ENCODE measurements around the gene ADH6.
A peak's percentile ranks its signal among the peaks of the same experiment; 100 is the strongest.
"Not testable (repeated sequence)": the region's sequence is repeated elsewhere in the genome, so short reads cannot be mapped to it uniquely, and the experiment has no call there.

Gene ADH6

DNA sequence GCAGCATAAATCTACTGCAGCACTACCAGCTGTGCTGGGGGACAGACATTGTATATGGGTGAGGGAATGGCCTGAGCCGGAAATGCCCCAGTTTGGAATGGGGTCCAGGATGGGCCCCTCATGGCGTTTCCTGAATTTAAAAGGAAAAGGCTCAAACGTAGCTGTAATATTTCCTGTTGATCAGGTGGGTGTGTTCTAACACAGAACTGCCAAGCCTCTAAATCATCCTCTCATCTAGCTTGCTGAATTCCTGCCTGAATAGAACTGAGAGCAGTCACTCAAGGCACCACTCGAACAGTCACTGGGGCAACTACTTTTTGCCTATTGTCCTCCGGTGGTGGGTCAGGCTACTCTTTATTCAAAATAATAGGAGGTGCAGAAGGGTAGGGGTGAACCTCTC lies 28.7 kb downstream of the ADH6 start:
- DNase-seq (ENCODE audit: low spot score): no peak

DNA sequence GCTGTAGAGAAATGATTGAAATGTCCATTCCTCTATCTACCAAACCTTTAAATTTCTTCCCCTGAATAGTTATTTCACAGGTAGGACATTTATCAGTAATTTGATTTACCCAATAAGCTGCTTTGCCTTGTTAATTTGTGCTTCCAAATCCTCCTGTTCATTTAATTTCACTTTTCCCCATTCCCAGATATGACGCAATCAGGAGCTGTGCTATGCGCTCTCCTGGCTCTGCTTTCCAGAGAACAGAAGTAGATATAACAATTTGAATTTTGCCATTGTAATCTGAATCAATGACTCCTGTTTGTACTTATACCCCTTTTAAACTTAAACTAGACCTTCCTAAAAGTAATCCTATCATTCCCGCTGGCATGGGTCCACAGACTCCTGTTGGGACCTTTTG lies 29.1 kb downstream of the ADH6 start:
- not testable (repeated sequence) for DNase-seq (ENCODE audit: low spot score)

DNA sequence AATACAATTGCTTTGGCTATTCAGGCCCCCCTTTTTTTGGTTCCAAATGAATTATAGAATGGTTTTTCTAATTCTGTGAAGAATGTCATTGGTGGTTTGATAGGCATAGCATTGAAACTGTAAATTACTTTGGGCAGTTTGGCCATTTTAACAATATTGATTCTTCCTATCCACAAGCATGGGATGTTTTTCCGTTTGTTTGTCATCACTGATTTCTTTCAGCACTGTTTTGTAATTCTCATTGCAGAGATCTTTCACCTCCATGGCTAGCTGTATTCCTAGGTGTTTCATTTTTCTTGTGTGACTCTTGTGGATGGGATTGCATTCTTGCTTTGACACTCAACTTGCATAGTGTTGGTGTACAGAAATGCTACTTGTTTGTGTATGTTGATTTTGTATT lies 33.0 kb downstream of the ADH6 start:
- no peak for DNase-seq (ENCODE audit: low spot score)

DNA sequence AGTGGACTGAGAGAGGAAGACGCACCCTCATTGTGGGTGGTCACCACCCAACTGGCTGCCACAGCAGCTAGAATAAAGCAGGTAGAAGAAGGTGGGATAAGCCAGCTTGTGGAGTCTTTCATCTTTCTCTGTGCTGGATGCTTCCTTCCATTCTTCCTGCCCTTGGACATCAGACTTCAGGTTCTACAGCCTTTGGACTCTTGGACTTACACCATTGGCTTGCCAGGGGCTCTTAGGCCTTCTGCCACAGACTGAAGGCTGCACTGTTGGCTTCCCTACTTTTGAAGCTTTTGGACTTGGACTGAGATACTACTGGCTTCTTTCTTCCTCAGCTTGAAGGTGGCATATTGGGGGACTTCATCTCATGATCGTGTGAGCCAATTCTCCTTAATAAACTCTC lies 33.5 kb downstream of the ADH6 start:
- no peak for DNase-seq (ENCODE audit: low spot score)

DNA sequence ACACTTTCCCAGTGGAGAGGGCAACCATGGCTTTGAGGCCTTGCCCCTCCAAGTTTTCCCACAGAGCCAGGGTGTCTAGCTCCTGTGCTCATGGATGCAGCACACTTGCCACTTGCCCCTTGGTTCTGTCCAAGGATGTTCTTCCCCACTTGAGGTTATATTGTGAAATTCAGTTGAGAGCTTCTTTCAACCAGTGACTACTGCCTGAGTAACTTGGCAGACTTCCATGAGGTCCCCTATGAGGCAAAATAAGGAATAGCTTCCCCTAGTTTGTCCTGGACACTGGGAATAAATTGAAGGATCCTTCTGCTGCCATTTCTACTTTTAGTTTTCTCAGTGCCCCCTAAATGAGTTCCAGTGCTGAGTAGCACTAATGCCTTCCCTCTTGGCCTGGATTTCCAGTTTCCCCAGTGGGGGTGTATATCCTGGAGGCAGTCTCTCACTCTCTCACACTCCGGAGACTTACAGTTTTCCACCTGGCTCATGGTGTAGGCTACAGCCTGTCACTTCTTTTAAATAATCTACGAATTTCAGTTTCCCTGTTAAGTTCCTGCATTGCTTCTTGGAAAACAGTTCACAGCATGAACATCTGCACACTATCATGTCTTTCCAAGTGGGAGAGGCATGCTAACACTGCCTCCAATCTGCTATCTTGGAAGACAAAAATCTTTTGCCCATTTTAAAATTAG lies 38.5 kb downstream of the ADH6 start:
- DNase-seq (ENCODE audit: low spot score): peak; percentile 56

DNA sequence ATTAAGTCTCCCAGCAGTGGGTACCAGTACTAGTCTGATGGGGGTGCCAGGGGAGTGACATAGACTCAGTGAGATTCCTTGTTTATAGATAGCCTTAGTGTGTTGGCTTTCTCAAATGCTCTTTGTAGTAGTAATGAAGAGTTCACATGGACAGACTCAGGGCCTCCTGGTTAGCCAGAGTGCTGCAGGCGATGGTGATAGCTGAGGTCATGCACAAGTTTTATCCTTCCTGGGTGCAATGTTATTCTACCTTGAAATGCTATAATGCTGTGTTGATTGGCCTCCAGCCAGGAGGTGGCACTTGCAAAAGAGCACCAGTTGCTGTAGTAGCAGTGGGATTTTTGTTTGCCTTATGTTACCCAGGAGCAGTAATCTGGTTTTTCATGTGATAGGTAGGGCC lies 39.4 kb downstream of the ADH6 start:
- no peak for DNase-seq (ENCODE audit: low spot score)

DNA sequence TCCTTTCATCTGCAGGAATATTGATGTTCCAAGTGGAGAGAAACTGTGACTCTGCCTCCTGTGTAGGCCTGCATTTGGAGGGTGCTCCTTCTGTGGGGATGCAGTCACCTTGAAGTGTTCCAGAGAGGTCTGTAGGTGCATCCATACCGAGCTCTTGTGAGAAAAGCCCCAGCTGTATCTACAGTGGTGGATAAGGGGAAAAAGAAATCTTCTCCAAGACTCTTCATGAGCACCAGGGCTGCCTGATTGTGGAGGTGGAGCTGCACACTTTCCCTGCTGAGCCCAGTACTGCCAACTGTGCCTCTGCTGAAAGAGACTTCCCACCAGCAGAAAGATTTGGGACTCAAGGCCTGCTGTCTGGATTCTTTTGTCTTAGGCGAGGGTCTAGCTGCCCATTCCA lies 39.9 kb downstream of the ADH6 start:
- DNase-seq (ENCODE audit: low spot score): no peak

DNA sequence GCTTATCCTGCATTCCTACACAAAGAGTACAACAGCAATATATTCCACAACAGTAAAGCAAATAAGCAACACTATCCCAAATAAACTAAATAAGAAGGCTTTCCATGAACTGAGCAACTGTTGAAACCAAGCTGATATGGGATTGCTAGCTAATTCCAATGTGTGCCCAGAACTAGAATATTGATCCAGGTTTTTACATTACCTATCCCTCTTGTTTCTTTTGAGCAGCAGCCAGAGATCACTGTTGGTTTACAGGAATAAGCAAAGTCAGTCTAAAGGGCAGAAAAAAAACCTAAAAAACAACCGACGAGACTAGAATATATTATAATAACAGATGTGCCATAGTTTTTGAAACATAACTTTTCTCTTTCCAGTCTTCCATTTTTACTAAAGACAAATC lies 52.5 kb downstream of the ADH6 start:
- DNase-seq (ENCODE audit: low spot score): no peak

DNA sequence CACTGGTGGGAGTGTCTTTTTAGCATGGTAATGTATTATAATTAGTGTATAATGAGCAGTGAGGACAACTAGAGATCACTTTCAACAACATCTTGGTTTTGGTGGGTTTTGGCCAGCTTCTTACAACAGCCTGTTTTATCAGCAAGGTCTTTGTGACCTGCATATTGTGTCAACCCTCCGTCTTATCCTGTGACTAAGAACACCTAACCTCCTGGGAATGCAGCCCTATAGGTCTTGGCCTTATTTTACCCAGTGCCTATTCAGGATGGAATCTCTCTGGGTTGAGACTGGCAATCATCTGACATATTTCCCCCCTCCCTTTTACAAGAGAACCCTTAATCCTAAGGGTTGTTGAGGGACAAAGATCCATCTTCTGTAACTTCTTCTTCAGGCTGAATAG lies 53.1 kb downstream of the ADH6 start:
- no peak for DNase-seq (ENCODE audit: low spot score)

DNA sequence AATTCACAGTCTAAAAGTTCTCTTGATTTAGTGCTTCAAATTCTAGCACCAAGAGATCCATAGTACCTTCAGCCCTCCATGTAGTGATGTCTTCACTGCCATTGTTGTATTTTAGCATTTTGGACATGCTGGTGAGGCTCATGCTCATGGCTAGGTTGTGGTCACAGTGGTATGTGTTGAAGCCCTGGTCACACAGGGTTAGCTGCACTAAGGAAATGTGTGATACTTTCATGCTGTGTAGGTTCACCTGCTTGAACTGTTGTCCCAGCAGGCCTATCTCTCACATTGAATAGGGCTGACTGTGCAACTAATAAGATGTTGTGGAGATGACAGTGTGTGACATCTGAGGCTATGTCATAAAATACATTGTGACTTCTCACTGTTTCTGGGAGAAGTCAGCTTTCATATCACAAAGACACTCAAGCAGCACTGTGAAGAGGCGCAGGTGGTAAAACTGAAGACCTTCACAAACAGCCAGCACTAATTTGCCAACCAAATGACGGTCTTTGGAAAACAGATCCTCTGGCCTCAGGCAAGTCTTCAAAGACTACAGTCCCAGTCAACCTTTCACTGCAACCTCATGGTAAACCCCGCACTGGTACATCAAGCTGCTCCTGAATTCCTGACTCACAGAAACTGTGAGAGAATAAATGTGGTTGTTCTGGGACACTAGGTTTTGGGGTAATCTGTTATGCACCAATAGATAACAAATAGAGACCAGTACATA lies 57.5 kb downstream of the ADH6 start:
- DNase-seq (ENCODE audit: low spot score): no peak

DNA sequence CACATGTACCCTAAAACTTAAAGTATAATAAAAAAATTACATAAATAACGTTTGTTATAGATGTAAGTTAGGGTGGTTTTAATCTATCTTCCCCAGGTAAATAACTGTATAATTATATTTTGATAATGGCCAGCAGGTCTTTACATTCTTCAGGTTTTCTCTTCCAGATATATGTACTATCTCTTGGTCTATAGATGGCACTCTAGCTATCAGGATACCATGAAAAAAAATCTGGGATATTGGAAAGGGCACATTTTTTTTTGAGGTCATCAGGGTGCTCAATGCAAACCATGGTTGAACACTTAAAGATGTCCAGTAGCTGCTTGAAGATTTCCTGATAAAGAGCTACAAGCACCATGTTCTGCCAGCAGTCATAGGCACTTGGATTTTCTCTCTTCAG lies 59.3 kb downstream of the ADH6 start:
- no peak for DNase-seq (ENCODE audit: low spot score)

DNA sequence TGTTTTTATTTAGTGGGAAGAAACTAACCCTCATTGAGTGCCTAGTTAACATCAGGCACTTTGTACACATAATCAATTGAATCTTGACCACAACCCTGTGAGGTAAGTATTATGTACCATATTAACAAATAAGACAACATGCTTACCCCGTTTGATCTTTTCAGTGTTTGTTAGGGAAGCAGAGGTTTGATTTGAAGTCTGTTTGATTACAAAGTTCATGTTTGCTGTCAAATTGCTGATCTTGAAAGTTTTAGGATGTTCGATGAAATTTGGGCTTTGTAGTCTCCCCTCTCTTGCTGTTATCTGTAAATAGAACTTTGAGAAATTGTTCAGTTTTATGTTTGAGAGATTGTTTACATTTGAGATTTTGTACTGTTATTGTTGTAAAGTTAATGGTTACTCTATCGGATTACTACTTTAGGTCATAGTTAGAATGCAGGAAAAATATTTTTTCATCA lies 61.5 kb downstream of the ADH6 start:
- DNase-seq (ENCODE audit: low spot score): no peak

DNA sequence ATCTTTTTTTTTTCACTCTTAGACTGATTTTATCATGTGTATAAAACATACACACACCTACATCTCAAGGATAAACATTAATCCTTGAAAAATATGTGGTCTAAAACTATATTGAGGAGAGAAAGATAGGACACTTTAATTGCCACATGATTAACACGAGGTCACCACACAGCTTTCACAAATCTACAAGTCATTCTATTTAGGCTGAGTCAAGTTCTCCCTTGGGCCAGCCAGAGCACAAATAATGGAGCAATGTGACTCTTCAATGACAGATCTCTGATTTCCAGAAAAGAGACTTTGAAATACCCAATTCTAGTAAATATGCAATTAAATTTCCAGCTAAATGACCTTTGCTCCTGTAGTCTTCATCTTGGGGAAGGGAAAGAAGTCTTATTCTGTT lies 62.1 kb downstream of the ADH6 start:
- no peak for DNase-seq (ENCODE audit: low spot score)

DNA sequence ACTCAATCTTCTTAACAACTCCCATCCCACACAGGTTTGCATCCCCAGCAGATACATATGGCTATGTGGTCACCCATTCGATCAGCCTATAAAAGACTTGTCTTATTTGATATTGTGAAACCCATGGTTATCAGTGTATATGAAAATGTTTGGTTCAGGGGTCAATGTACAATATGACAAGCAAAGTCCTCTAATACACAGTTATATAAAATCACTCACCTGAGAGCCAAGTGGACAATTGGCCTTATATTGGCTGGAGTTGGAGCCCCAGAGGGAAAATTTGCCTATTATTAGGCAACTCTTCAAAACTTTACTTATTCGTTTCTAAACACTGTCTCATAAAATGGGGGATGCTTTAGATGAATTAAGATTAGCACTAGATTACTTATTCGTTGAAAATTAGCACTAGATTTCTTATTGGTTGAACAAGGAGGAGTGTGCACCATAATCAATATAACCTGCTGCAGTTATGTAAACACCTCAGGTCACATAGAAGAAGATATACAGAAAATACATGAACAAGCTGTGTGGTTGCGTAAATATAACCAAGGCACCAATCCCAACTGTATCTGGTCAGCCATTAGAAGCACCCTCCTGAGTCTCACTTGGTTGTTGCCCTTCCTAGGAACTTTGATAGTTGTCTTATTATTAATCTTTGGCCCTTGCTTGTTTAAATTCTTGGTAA lies 64.2 kb downstream of the ADH6 start:
- no peak for DNase-seq (ENCODE audit: low spot score)

Data from GM03348 (cell line).